NCI-H1436 (cell line): ENCODE results near the gene CHD5.
"Not testable (repeated sequence)": the region's sequence is repeated elsewhere in the genome, so short reads cannot be mapped to it uniquely, and the experiment has no call there.

Experiments
- DNase-seq: peaks from one replicate; lab custom pipeline; 2025; lab: John Stamatoyannopoulos, UW

The CHD5 gene

GRCh38 chr1:6084781-6085495 is 95.2 kb downstream of the CHD5 start:
- DNase-seq = no peak

- DNase-seq = peak; percentile 18
Observed at GRCh38 chr1:6083801-6084446, 96.2 kb downstream of the CHD5 start.

GRCh38 chr1:6083385-6083784 is 96.7 kb downstream of the CHD5 start:
- no peak for DNase-seq

- no peak for DNase-seq
Observed at GRCh38 chr1:6082430-6082971, 97.6 kb downstream of the CHD5 start.

- DNase-seq = no peak
Observed at GRCh38 chr1:6081901-6082300, 98.2 kb downstream of the CHD5 start.

- DNase-seq = no peak
Observed at GRCh38 chr1:6080469-6080868, 99.7 kb downstream of the CHD5 start.

- DNase-seq = no peak
Observed at GRCh38 chr1:6077919-6078318, 102.2 kb downstream of the CHD5 start.

- DNase-seq = no peak
Observed at GRCh38 chr1:6077506-6077905, 102.6 kb downstream of the CHD5 start.

- DNase-seq = not testable (repeated sequence)
Observed at GRCh38 chr1:6077061-6077460, 103.1 kb downstream of the CHD5 start.

GRCh38 chr1:6075748-6076147 is 104.4 kb downstream of the CHD5 start:
- DNase-seq = no peak

GRCh38 chr1:6074192-6074901 is 105.8 kb downstream of the CHD5 start:
- no peak for DNase-seq

- no peak for DNase-seq
Observed at GRCh38 chr1:6073480-6074053, 106.6 kb downstream of the CHD5 start.

GRCh38 chr1:6072774-6073479 is 107.2 kb downstream of the CHD5 start:
- no peak for DNase-seq

GRCh38 chr1:6071219-6071618 is 108.9 kb downstream of the CHD5 start:
- DNase-seq = no peak

GRCh38 chr1:6070450-6070974 is 109.6 kb downstream of the CHD5 start:
- no peak for DNase-seq

GRCh38 chr1:6069573-6069972 is 110.5 kb downstream of the CHD5 start:
- DNase-seq = no peak

- DNase-seq = no peak
Observed at GRCh38 chr1:6068932-6069331, 111.2 kb downstream of the CHD5 start.

GRCh38 chr1:6068073-6068472 is 112.0 kb downstream of the CHD5 start:
- no peak for DNase-seq

GRCh38 chr1:6066680-6067079 is 113.4 kb downstream of the CHD5 start:
- no peak for DNase-seq

- no peak for DNase-seq
Observed at GRCh38 chr1:6065093-6065858, 114.8 kb downstream of the CHD5 start.

GRCh38 chr1:6063532-6064053 is 116.5 kb downstream of the CHD5 start:
- DNase-seq = not testable (repeated sequence)
